Immature natural killer cell (primary cell): ENCODE results near the gene UNC13B. TPM values are rescaled to one million over a fixed set of nuclear protein-coding genes. Genes with fewer than 3 reads are reported as not detected.

Experiments used
- DNase-seq, 3 donors: peaks; one replicate each; pipeline ENCODE4 v3.0.0; 2022; ENCODE audit warnings: mixed read lengths in 1 of 3
- H3K27ac Mint-ChIP-seq, 6 donors: one replicate each; pipeline ENCODE4 v1.8.0; 2020; ENCODE audit warnings: mixed read lengths in 6 of 6, mild to moderate bottlenecking in 5 of 6, inconsistent platforms in 4 of 6, moderate library complexity in 3 of 6
- H3K27me3 Mint-ChIP-seq, 3 donors: one replicate each; pipeline ENCODE4 v1.8.0; 2020 to 2021; ENCODE audit warnings: low read depth in 3 of 3, mild to moderate bottlenecking in 3 of 3, mixed read lengths in 3 of 3, moderate library complexity in 3 of 3, inconsistent platforms in 1 of 3
- H3K36me3 Mint-ChIP-seq, 3 donors: one replicate each; pipeline ENCODE4 v1.8.0; 2020; ENCODE audit warnings: mixed read lengths in 3 of 3, inconsistent platforms in 2 of 3, mild to moderate bottlenecking in 2 of 3
- H3K4me1 Mint-ChIP-seq, 2 donors: one replicate each; pipeline ENCODE4 v1.8.0; 2020; ENCODE audit warnings: inconsistent platforms in 2 of 2, mild to moderate bottlenecking in 2 of 2, mixed read lengths in 2 of 2, moderate library complexity in 1 of 2
- H3K4me3 Mint-ChIP-seq, 5 donors: one replicate each; pipeline ENCODE4 v1.8.0; 2020; ENCODE audit warnings: mild to moderate bottlenecking in 5 of 5, mixed read lengths in 5 of 5, inconsistent platforms in 3 of 5, moderate library complexity in 3 of 5
- H3K9me3 Mint-ChIP-seq, 6 donors: one replicate each; pipeline ENCODE4 v1.8.0; 2020; ENCODE audit warnings: mild to moderate bottlenecking in 6 of 6, mixed read lengths in 6 of 6, inconsistent platforms in 4 of 6, moderate library complexity in 3 of 6
- polyA plus RNA-seq, 3 donors: library from polyadenylated mRNA; unstranded; fragments of 300-500 nt; fragmentation: Illumina TruSeq; gene quantifications; one replicate each; pipeline ENCODE4 v1.2.3, GENCODE V29; 2021

The UNC13B gene
- polyA plus RNA-seq, 3 donors from 2014 or later: 0.07 TPM; not detected in 2

DNA sequence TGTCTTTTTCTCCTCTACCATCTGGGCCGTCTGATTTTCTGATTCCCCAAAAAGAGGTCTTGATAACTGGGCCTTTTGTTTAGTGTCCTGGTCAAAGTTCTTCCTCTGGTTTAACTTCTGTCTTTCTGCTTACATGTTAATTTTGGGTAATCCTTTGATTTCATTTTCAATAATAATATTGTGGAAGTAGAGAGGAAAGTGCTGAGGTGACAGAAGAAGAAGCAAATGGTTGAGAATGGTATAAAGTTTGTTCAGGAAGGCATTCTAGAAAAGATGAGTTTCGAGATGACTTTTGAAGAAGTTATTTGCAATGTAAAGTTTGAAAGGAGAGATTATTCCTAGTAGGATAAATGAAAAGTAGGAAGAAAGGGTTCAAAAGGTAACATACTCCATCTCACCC lies 118.1 kb downstream of the UNC13B start:
- Mint-ChIP-seq H3K4me3 (no peak overlapping the region), H3K9me3 (no peaks in the 10 kb centered on the region), H3K27me3 (peaks cover 3 to 8% (median 3%) of the 10 kb centered on the region in 3 donors), H3K27ac (no peak overlapping the region), H3K36me3 (no peaks in the 10 kb centered on the region), H3K4me1 (peaks cover 5 to 11% of the 10 kb centered on the region in 2 donors)
- no peak for DNase-seq

DNA sequence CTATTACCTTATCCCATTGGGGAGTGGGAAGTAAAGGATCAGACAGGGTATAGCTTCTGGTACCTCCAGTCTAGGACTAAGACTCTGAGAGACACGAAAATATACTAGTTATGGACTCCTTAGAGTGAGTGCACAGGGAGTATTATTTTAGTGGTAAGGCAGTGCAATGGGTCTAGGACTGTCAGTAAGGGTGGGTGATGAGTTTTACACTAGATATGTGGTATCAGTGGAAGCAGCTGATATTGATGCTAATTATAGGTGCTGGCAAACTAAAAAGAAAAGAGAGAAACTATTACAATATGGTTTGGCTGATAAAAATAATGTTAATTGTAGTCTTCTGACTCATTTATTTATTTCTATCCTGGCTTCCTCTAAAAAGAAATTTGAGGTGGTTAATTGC lies 118.6 kb downstream of the UNC13B start:
- H3K27ac Mint-ChIP-seq: no peak overlapping the region
- no peak for DNase-seq
- H3K4me1 Mint-ChIP-seq: peaks cover 5 to 11% of the 10 kb centered on the region in 2 donors
- H3K9me3 Mint-ChIP-seq: no peaks in the 10 kb centered on the region
- no peaks in the 10 kb centered on the region for H3K36me3 Mint-ChIP-seq
- peaks cover 3 to 8% (median 3%) of the 10 kb centered on the region in 3 donors for H3K27me3 Mint-ChIP-seq
- no peak overlapping the region for H3K4me3 Mint-ChIP-seq

DNA sequence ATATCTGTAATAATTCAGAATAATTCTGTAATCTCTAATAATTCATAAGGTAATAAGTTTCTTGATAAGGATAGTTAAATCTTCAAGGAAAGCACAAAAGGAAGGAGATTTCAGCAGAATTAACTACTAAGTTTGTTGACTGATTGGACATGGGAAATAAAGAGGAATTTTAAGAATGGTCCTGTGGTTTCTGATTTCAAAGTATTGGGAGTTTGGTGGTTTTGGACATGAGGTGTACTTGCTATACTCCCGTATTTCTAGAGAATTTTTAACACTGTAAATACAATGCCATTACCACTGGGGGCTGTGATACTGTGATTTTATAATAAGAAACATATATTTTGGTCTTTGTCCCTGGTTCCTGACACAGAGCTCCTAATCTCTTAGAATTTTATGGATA lies 123.9 kb downstream of the UNC13B start:
- no peaks in the 10 kb centered on the region for H3K9me3 Mint-ChIP-seq
- no peaks in the 10 kb centered on the region for H3K36me3 Mint-ChIP-seq
- DNase-seq: no peak
- H3K4me3 Mint-ChIP-seq: no peak overlapping the region
- no peak overlapping the region for H3K27ac Mint-ChIP-seq
- H3K4me1 Mint-ChIP-seq: no peaks in the 10 kb centered on the region
- peaks cover 3 to 11% (median 3%) of the 10 kb centered on the region in 3 donors for H3K27me3 Mint-ChIP-seq

DNA sequence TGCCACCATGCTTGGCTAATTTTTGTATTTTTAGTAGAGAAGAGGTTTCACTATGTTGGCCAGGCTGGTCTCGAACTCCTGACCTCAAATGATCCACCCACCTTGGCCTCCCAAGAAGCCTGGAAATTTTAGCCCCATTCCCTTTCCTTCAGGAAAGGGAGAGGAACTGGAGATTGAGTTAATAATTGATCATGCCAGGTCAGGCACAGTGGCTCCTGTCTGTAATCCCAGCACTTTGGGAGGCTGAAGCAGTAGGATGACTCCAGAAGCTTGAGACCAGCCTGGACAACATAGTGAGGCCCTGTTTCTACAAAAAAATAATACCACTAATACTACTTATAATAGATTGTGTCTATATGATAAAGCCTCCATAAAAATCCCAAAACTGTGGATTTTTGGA lies 124.6 kb downstream of the UNC13B start:
- Mint-ChIP-seq H3K36me3 (no peaks in the 10 kb centered on the region), H3K27me3 (peaks cover 3 to 11% (median 4%) of the 10 kb centered on the region in 3 donors), H3K27ac (no peak overlapping the region), H3K4me3 (no peak overlapping the region), H3K9me3 (no peaks in the 10 kb centered on the region), H3K4me1 (no peaks in the 10 kb centered on the region)
- DNase-seq: no peak

DNA sequence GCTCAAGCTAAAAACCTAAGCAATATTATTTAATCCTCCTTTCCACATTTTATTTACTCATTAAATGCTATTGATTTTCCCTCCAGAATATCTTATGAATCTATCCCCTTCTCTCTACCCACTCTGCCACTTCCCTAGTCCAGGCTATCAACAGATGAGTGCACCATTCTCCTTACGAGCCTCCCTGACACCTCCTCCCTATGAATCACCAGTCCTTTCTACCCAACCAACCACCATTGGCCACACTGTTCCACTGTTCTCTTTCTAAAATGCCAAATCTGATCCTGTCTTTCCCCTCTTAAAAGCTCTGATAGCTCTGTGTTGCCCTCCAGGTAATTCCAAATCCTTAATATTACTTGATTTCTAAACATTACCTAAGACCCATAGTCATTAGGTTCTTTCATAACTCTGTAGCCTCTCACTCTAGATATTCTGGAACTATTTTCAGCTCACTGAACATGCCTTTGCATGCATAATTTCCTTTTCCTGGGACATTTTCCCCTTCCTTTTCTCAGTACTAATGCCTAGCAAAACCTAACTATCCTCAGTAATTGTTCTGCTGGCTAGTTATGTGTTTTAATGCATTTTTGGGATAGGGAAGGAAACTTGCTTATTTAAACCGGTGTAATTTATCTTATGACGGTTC lies 126.3 kb downstream of the UNC13B start:
- H3K4me1 Mint-ChIP-seq: no peaks in the 10 kb centered on the region
- H3K27me3 Mint-ChIP-seq: peaks cover 0 to 11% (median 2%) of the 10 kb centered on the region in 3 donors
- no peak overlapping the region for H3K4me3 Mint-ChIP-seq
- H3K27ac Mint-ChIP-seq: no peak overlapping the region
- H3K36me3 Mint-ChIP-seq: no peaks in the 10 kb centered on the region
- no peak for DNase-seq
- H3K9me3 Mint-ChIP-seq: no peaks in the 10 kb centered on the region

DNA sequence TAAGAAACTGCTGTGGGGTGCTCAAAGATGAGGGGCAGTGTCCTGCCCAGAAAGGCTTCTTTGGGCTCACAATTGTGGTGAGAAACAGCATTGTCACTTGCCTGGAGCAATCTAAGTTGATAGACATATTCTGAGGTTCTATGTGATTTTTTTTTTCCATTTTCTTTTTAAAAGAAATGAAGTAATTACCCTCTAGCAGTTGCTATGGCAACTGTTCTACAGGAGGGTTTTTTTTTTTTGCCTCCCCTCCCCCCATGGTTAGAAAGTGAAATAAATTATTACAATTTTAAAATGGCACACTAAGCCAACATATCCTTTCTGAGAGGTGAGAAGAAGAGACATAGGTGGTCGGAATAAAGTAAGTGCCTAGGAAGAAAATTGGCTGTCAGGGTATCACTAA lies 127.0 kb downstream of the UNC13B start:
- H3K27ac Mint-ChIP-seq: no peak overlapping the region
- peaks cover 0 to 8% (median 4%) of the 10 kb centered on the region in 3 donors for H3K27me3 Mint-ChIP-seq
- H3K4me1 Mint-ChIP-seq: no peaks in the 10 kb centered on the region
- no peaks in the 10 kb centered on the region for H3K9me3 Mint-ChIP-seq
- H3K36me3 Mint-ChIP-seq: no peaks in the 10 kb centered on the region
- no peak for DNase-seq
- H3K4me3 Mint-ChIP-seq: no peak overlapping the region

DNA sequence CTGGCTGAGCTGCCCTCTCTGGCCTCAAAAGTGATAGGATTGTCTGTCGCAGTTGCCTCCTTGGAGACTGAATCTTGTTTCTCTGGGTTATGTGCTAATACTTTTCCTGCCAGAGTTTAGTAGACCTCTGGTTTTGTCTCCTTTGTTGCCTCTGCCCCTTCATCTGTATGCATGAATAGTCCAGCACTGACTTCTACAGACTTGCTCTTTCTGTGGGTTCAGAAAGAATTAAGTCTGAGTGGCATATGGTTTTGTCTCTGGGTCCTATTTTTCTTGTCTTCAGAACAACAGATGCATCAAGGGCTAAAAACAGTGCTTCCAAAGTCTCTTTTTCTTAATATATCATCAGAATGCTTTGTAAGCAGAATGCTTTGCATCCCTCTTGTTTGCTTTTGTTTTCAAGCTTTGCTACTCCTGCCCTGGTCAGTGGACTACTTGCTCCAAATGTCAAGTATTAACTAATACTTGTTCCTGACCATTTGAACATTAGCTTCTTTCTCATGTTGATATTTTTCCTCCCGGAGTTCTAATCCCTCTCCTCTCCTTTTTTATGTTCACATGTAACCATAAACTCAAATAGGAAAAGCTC lies 131.7 kb downstream of the UNC13B start:
- H3K4me3 Mint-ChIP-seq: no peak overlapping the region
- no peaks in the 10 kb centered on the region for H3K36me3 Mint-ChIP-seq
- DNase-seq: no peak
- H3K9me3 Mint-ChIP-seq: no peaks in the 10 kb centered on the region
- H3K27ac Mint-ChIP-seq: no peak overlapping the region
- H3K27me3 Mint-ChIP-seq: peaks cover 0 to 6% (median 0%) of the 10 kb centered on the region in 3 donors
- no peaks in the 10 kb centered on the region for H3K4me1 Mint-ChIP-seq

DNA sequence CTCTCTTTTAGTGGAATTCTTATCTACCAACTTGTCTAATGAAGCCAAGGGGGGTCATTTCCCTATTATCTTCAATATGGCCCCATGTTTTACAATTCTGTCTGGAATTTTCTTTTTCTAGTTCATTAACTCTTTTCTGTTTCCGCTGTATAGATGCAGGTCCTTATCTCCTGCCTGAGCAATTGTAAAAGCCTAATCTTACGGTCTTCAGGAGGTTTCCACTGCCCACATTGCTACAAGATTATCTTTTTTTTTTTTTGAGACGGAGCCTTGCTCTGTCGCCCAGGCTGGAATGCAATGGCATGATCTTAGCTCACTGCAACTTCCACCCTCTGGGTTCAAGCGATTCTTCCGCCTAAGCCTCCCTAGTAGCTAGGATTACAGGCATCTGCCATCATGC lies 132.3 kb downstream of the UNC13B start:
- Mint-ChIP-seq H3K27ac (no peak overlapping the region), H3K4me1 (no peaks in the 10 kb centered on the region), H3K9me3 (no peaks in the 10 kb centered on the region), H3K27me3 (peaks cover 0 to 6% (median 0%) of the 10 kb centered on the region in 3 donors), H3K36me3 (no peaks in the 10 kb centered on the region), H3K4me3 (no peak overlapping the region)
- no peak for DNase-seq

DNA sequence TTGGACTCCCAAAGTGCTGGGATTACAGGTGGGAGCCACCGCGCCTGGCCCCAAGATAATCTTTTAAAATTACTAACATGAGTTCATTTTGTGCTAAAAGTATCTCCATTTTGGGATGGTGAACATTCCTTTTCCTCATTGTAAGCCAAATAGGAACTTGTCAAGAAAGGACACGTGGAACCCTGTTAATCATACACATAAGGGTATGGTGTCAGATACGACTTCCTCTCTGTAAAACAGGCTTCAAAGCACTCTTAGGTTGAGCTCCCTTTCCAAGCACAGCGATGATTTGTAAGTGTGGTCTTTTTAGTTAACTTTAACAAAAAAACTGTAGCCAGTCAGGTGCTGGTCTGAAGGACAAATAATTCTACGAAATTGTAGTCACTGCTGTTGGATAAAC lies 132.7 kb downstream of the UNC13B start:
- H3K4me1 Mint-ChIP-seq: no peaks in the 10 kb centered on the region
- no peaks in the 10 kb centered on the region for H3K9me3 Mint-ChIP-seq
- H3K27me3 Mint-ChIP-seq: peaks cover 0 to 6% (median 0%) of the 10 kb centered on the region in 3 donors
- no peak overlapping the region for H3K4me3 Mint-ChIP-seq
- no peak for DNase-seq
- no peaks in the 10 kb centered on the region for H3K36me3 Mint-ChIP-seq
- no peak overlapping the region for H3K27ac Mint-ChIP-seq

DNA sequence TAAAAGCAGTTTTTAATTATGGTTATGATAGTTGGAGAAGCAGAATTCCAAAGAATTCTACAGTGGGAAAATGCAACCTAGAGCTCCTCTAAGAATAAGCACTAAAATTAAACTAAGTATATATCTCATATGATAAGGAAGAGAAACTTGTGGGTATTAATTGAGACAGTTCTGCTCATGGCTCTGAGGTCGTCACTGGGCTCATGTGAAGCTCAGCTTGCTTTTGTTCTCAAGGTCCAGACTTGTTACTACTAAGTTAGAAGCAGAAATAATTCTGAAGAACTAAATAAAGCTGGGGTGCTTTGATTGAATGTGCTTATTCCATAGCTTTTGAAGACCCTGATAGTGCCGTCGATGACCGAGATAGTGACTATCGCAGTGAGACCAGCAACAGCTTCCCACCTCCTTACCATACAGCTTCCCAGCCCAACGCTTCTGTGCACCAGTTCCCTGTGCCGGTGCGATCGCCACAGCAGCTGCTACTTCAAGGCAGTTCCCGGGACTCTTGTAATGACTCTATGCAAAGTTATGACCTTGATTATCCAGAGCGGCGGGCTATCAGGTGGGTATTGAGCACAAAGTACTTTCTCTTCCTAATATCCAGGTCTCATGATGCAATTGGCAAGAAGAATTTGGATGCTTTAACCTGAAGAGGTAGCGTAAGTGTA lies 133.7 kb downstream of the UNC13B start:
- Mint-ChIP-seq H3K9me3 (no peaks in the 10 kb centered on the region), H3K36me3 (no peaks in the 10 kb centered on the region), H3K4me1 (no peaks in the 10 kb centered on the region), H3K4me3 (no peak overlapping the region), H3K27ac (no peak overlapping the region), H3K27me3 (peaks cover 0 to 6% (median 0%) of the 10 kb centered on the region in 3 donors)
- no peak for DNase-seq

DNA sequence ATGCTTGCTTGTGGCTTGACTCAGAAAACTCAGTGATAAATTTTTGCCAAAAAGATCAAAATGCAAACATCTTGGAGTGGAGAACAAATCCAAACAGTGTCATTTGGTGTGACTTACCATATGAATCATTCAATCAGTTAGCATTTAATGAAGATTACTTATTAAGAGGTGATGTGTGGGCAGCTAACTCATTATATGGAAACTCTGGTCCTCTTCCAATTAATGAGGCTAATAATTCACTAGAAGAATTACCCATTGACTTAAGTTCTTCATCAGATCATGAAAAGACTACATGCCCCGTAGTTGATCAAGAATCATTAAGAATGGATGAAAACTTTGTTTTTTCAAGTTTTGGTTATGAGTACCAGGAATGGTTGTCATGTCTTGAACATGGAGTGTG lies 141.8 kb downstream of the UNC13B start:
- H3K36me3 Mint-ChIP-seq: no peaks in the 10 kb centered on the region
- H3K9me3 Mint-ChIP-seq: no peaks in the 10 kb centered on the region
- H3K4me1 Mint-ChIP-seq: no peaks in the 10 kb centered on the region
- no peak overlapping the region for H3K27ac Mint-ChIP-seq
- H3K4me3 Mint-ChIP-seq: no peak overlapping the region
- no peak for DNase-seq
- H3K27me3 Mint-ChIP-seq: peaks cover 4 to 10% (median 6%) of the 10 kb centered on the region in 3 donors

DNA sequence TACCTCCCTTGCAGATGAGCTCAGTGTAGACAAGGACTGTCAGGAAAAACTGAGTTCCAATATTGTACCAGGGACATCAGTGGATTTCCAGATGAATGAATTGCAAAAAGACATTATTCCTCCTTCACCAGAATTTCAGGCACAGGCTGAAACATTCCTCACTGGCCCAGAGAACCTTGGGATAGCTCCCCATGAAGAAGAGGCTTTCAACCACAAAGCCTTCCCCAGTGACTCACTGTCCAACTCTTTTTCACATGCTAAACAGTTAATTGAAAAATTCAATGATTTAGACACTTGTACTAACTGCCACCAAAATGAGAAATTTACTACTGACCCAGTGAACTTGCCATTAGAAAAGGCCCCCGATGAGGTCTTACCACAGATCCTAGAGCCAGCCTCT lies 144.5 kb downstream of the UNC13B start:
- H3K36me3 Mint-ChIP-seq: no peaks in the 10 kb centered on the region
- H3K4me1 Mint-ChIP-seq: no peaks in the 10 kb centered on the region
- H3K9me3 Mint-ChIP-seq: no peaks in the 10 kb centered on the region
- no peak for DNase-seq
- H3K4me3 Mint-ChIP-seq: no peak overlapping the region
- no peak overlapping the region for H3K27ac Mint-ChIP-seq
- H3K27me3 Mint-ChIP-seq: peaks cover 5 to 8% (median 6%) of the 10 kb centered on the region in 3 donors

DNA sequence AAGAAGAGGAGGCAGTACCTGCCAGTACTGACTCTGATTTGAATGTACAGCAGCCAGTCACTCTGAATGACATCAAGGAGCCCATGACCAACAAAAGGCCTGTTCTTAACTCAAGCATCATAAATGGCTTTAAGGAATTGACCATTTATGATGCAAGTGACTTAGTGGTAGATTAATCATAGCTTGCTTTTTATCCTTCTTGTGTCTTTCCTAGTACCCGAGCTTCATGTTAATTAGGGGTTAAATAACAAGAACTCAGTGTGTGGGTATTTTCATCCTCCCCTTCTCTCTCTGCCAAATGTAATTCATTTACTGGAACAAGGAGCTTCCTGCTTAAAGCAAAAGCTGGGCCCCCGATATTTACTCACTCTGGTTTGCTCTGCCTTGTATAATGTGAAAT lies 146.5 kb downstream of the UNC13B start:
- Mint-ChIP-seq H3K27ac (no peak overlapping the region), H3K4me3 (no peak overlapping the region), H3K27me3 (peaks cover 2 to 6% (median 3%) of the 10 kb centered on the region in 3 donors), H3K36me3 (no peaks in the 10 kb centered on the region), H3K4me1 (no peaks in the 10 kb centered on the region), H3K9me3 (no peaks in the 10 kb centered on the region)
- no peak for DNase-seq

DNA sequence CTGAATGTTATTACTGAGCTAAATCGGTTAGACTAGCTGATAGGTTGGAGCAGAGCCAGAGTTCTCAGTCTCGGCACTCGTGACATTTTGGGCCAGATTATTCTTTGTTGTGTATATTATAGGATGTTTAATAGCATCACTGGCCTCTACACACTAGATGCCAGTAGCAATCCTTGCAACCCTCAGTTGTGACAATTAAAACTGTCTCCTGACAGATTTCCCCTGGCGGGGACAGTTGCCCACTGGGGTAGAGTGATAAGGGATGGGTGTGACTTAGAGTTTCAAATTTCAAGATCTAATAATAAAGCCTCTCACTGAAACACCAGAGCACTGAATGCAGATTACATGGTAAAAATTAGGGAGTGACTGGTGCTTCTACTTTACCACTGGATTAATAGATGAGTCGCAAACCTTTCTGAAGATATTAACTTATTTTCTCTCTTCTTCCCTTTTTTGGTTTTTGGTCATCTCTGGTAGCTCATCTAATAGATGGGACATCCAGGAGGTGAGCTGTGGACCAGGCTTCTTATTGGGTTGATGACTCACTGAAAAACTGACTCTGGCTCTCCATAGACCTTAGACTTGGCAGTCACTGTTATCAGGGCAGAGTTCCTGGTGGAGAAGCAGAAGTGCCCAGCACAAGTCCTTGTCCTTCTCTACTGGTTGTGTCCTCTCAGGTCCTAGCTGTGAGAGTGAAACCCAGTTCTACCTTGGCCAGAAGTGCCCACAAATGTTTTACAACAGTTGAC lies 150.3 kb downstream of the UNC13B start:
- Mint-ChIP-seq H3K9me3 (no peaks in the 10 kb centered on the region), H3K4me1 (no peaks in the 10 kb centered on the region), H3K27me3 (peaks cover 2 to 3% (median 3%) of the 10 kb centered on the region in 3 donors), H3K36me3 (no peaks in the 10 kb centered on the region), H3K4me3 (no peak overlapping the region), H3K27ac (no peak overlapping the region)
- no peak for DNase-seq
